K562 (cell line): ENCODE data around the gene DAPK1. TPM values are rescaled to one million over a fixed set of nuclear protein-coding genes. Genes with fewer than 3 reads are reported as not detected.

Experiments used
- ADNP ChIP-seq: fragments of 200-800 bp; sonication (Bioruptor generic); IDR thresholded peaks from 2 replicates; pipeline ENCODE4 v1.6.1; 2016; ENCODE audit warnings: missing genetic modification characterization, missing compliant biosample characterization
- AFF4 ChIP-seq: sonication (generic); formaldehyde crosslinking; IDR thresholded peaks from 2 replicates; pipeline ENCODE4 v1.8.0; 2023; ENCODE audit warnings: mild to moderate bottlenecking, missing genetic modification reagents
- CBX1 ChIP-seq: sonication (generic); IDR thresholded peaks from 2 replicates; pipeline ENCODE4 v1.6.1; 2016; ENCODE audit warnings: antibody characterized with exemption, low read depth, mild to moderate bottlenecking
- FOXK2 ChIP-seq, 2 experiments: fragments of 450-650 bp; IDR thresholded peaks in 1 of 2; conservative IDR thresholded peaks in 1 of 2; 2 replicates each; pipeline ENCODE4 v1.6.1; 2016; ENCODE audit warnings: low read depth in 2 of 2, mild to moderate bottlenecking in 1 of 2
- KDM1A ChIP-seq, 2 experiments: fragments of 450-650 bp; IDR thresholded peaks; 2 replicates each; pipeline ENCODE4 v1.6.1; 2016; ENCODE audit warnings: mild to moderate bottlenecking in 2 of 2
- KLF13 ChIP-seq: fragments of 450-650 bp; IDR thresholded peaks from 2 replicates; pipeline ENCODE4 v1.6.1; 2016; ENCODE audit warnings: missing genetic modification characterization, low read depth, mild to moderate bottlenecking, missing compliant biosample characterization, moderate library complexity, borderline replicate concordance
- MAFG ChIP-seq: fragments of 450-650 bp; conservative IDR thresholded peaks from 2 replicates; pipeline ENCODE4 v1.6.1; 2016; ENCODE audit warnings: missing genetic modification characterization, missing compliant biosample characterization
- MGA ChIP-seq: fragments of 450-650 bp; IDR thresholded peaks from 2 replicates; pipeline ENCODE4 v1.6.1; 2016; ENCODE audit warnings: mild to moderate bottlenecking, moderate library complexity
- NCOA2 ChIP-seq, 2 experiments: fragments of 450-650 bp; IDR thresholded peaks; 2 replicates each; pipeline ENCODE4 v1.6.1; 2018; ENCODE audit warnings: mild to moderate bottlenecking in 2 of 2, moderate library complexity in 1 of 2; ENCODE audit not compliant: partially characterized antibody in 2 of 2
- PHB2 ChIP-seq: fragments of 450-650 bp; IDR thresholded peaks from 2 replicates; pipeline ENCODE4 v1.6.1; 2017; ENCODE audit warnings: low read depth
- POLR3G ChIP-seq: IDR thresholded peaks from 2 replicates; pipeline ENCODE4 v1.6.1; 2011; ENCODE audit not compliant: insufficient read length, insufficient replicate concordance; ENCODE audit errors: extremely low read depth
- TEAD1 ChIP-seq, 2 experiments: fragments of 450-650 bp in 1 of 2; sonication (generic) in 1 of 2; formaldehyde crosslinking; IDR thresholded peaks; 2 replicates each; pipeline versions ENCODE4 v1.4.0 to v1.8.0; 2020 to 2022; ENCODE audit warnings: mild to moderate bottlenecking in 2 of 2, missing genetic modification reagents in 1 of 2
- ZNF324 ChIP-seq: fragments of 250-450 bp; sonication (Bioruptor Pico); IDR thresholded peaks from 2 replicates; pipeline ENCODE4 v1.4.0; 2020; ENCODE audit warnings: mild to moderate bottlenecking
- ZNF561 ChIP-seq: fragments of 450-650 bp; formaldehyde crosslinking; conservative IDR thresholded peaks from 2 replicates; pipeline ENCODE4 v1.4.0; 2020; ENCODE audit warnings: mild to moderate bottlenecking, moderate library complexity
- polyA plus RNA-seq, 8 experiments: library from polyadenylated mRNA; depleted of rRNA in 4 of 8; stranded (reverse) in 5 of 8; unstranded in 3 of 8; fragments of >200 nt; fragmentation: Nextera tagmentation in 2 of 8; fragmentation: Illumina TruSeq in 1 of 8; extraction: Ambion mirVana in 2 of 8; extraction: Trizol in 1 of 8; gene quantifications; 2 replicates each; pipeline versions ENCODE4 v1.2.1 to v1.2.3, GENCODE V29; 2011 to 2014; ENCODE audit warnings: inconsistent platforms in 1 of 8, missing spikeins in 1 of 8
- total RNA-seq, 7 experiments: library from RNA; depleted of rRNA in 6 of 7; stranded (reverse); fragments of >200 nt in 6 of 7; fragmentation: Illumina TruSeq in 2 of 7; extraction: Trizol in 2 of 7; gene quantifications; 2 replicates each; pipeline versions ENCODE4 v1.2.1 to v1.2.3, GENCODE V29; 2011 to 2021; ENCODE audit warnings: low replicate concordance in 1 of 7

Gene DAPK1
- total and polyA plus RNA-seq, 9 of the 15 experiments (the other 6 are each of a cell fraction or from before 2014, with no cell fraction given), result 1.7 to 26.4 (median 15.8) TPM

DNA sequence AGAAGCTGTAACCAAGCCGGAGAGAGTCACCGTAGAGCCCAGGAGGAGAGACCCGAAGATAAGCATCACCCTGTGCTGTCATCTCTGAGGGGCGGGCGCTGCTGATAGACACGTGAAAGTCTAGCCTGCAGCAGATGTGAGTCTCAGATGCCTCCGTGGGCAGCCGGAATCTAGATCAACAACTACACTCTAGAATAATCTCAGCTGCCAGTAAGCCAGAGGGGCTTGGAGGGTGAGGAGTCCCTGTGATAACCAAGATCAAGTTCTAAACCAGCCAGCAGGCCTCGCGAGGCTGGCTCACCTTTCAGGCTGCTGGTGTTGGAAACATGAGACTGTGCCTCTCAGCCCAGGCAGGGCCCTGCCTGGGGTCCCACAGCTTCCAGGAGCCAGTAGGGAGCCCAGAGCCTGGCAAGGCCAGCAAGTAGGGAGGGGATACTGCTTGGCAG, 54.1 kb downstream of the DAPK1 start (continued):
- TF ChIP-seq CBX1, result no peak
- no peak for TF ChIP-seq TEAD1 (CRISPR knock-in tag; IDR thresholded peaks at IDR 0.05)
- no peak for TF ChIP-seq ADNP (tag)
- TF ChIP-seq FOXK2 (conservative IDR thresholded peaks at IDR 0.05 in 1 of 2, IDR thresholded peaks at IDR 0.05 in 1 of 2; ENCODE audit: low read depth in 2 of 2), result 0 out of 4 replicates have a peak, but pooled peaks have one; percentile 32 to 48
- TF ChIP-seq AFF4 (CRISPR knock-in tag), result no peak
- no peak for TF ChIP-seq ZNF324 (CRISPR knock-in tag)
- TF ChIP-seq MAFG (tag), result no peak
- no peak for TF ChIP-seq NCOA2 (IDR thresholded peaks at IDR 0.05; ENCODE audit: partially characterized antibody in 2 of 2)
- no peak for TF ChIP-seq POLR3G
- TF ChIP-seq ZNF561, result no peak
- peak; percentile 62 to 68; a peak in 3 of 4 replicates for TF ChIP-seq KDM1A (IDR thresholded peaks at IDR 0.05)
- TF ChIP-seq KLF13 (tag), result no peak
- no peak for TF ChIP-seq PHB2
- TF ChIP-seq MGA, result no peak; the same call in 1 of the 2 replicates
